Cerebellar nuclear complex (tissue), 1 donor: ENCODE data around the gene MAPK1IP1L.
A peak's percentile ranks its signal among the peaks of the same experiment; 100 is the strongest.

ENCODE experiments used
- DNase-seq, 2 experiments: peaks; one replicate each; lab custom pipeline; 2025; lab: John Stamatoyannopoulos, UW

MAPK1IP1L gene

DNA sequence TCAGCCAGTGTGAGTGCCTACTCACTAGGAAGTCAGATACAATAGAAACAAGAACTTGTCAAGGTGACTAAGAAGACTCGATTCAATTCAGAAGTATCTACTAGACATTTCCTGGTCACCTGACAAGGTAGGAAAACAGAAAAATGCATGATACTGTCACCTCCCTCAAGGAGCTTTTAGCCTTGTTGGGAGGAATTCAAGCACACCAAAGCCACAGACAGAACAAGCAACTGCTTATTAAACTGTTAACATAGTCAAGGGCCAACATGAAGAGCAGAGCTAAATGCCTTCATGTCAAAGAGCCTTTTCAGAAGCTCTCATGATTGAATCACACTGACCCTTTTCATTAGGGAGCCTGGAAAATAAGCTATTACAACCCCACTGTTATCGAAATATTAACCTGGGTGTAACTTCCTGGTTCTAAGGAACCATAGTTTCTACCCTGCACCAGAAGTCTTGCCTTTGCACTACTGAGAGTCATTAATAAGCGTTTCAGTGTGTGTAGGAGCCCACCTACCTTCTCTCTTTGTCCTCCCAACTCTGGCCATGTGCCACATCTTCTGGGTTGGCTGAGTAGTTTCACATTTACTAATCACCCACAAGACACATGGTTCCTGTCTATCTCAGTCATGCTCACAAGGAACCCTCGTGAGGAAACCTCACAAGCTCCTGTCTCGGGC is 46.6 kb downstream of the MAPK1IP1L start:
- no peak for DNase-seq

DNA sequence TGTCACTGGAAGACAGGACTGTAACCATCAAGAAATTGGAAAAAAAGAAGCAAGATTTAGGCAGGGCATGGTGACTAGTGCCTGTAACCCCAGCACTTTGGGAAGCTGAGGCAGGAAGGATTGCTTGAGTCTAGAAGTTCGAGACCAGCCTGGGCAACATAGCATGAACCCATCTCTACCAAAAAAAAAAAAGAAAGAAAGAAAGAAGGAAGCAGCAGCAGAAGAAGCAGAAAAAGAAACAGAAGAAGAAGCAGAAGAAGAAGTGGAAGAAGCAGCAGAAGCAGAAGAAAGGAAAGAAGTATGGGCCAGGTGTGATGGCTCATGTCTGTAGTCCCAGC is 47.1 kb downstream of the MAPK1IP1L start:
- no peak for DNase-seq

DNA sequence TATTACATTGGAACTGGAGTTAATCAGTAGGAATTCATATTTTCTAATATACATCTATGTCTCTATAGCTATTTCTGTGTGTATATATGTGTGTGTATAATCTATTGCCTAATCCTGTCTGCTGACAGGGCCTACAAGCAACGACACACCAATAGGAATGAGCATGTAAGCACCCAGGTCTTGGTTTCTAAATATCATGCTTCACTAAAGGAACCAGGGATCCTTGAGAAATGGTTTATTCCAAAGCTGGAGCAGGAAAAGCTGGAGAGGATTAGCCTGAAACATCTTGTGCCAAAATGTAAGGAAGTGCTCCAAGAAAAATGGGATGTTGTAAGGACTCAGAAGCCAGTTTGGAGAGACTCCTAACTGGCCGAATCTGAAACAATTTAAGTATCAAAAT is 48.3 kb downstream of the MAPK1IP1L start:
- DNase-seq, result no peak

DNA sequence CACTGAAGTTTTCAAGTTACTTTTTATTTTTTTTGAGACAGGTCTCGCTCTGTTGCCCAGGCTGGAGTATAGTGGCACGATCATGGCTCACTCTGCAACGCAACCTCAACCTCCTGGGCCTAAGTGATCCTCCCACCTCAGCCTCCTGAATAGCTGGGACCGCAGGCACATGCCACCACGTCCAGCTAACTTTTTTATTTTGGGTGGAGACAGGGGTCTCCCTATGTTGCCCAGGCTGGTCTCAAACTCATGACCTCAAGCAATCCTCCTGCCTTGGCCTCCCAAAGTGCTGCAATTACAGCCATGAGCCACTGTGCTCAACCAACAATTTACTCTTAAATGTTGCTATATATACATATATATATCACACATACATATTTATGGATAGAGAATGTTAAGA is 50.3 kb downstream of the MAPK1IP1L start:
- DNase-seq, result no peak

DNA sequence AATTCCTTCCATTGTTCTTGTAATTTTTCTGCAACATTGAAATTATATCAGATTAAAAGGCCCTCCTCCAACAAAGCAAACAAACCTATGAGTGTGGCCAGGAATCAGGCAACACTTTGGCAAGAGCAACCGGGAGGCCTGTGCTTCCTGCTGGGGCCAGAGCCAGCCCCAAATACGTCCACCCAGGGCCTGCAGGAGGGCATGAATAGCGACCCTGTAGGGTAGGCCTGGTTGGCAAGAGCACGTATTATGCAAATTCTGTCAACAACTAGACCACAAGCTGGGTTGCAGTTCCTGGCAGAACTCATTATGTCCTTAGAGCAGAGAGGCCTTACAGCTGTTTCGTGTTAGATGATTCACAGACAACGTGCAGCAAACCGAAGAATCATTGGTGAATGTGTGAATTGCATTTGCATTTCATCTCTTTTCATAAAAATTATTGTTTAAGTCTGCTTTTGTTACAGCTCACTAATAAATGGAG is 50.7 kb downstream of the MAPK1IP1L start:
- peak in 1 of 2 experiments; percentile 42 for DNase-seq

DNA sequence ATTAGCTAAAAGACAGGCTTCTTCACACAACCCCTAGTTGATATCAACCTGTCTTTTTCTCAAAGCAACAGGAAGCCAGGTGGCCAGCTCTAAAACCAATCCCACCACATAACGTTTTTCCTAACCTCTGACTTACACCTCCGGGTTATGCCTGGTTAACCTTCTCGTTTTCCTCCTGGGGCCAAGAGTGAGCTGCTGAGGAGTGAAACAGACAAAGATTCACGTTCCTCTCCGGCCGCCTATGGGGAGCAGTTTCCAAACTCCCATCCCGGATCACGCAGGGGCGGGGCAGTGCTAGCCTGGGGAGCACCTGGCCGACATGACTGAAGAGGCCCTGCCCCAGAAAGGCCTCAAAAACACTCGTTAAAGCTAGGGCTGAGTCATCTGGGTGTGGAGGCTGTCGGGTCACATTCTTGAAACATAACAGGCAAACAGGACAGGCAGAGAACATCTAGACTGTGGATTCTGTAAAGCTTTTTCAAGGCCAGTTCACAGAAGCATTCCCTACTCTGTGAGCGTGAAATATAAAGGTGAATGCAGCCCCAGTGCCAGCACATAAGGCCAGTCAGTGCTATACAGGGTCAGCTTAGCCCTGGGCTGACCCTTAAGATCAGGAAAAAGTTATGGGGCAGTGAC is 51.7 kb downstream of the MAPK1IP1L start:
- DNase-seq, result no peak

DNA sequence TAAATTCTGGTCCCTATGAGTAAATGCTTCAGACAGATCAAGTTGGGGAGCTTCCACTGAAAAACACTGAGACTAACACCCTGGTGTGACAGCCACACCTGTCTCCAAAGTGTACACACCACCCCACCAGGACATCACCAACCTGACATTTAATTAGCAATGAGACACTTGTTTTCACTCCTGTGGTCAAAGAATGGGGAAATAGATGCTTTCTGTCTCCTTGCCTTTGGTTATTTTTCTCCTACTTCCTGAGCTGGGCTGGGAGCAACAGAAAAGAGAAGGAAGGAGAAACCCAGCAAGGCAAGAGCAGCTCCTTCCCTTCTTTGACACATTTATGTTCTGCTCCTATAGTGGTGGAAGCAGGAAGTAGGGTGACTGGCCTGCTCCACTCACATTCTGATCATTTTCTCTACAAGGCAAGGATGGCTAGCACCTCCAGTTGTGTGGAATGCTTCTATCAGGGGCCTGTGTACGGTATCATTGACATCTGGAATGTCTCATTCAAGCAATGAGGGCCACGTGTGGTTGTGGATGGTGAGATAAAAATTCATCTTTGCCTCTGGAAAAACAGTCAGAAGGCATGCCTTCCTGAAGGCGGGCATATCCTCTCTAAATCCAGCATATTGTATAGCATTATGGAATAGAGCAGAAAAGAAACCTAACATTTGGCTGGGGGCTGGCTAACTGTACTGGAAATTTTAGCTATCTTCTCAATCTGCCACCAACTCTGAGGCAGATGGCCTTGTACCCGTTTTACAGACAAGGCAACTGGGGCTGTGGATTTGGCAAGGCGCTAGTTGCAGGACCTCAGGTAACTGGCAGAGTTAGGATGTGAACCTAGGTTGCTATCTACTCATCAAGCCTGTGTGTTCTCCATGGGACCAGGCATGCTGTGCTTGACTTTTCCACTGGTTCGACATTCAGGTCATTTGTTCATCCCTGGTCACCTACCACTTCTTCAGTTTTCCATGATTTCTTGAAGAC is 52.8 kb downstream of the MAPK1IP1L start:
- no peak for DNase-seq

DNA sequence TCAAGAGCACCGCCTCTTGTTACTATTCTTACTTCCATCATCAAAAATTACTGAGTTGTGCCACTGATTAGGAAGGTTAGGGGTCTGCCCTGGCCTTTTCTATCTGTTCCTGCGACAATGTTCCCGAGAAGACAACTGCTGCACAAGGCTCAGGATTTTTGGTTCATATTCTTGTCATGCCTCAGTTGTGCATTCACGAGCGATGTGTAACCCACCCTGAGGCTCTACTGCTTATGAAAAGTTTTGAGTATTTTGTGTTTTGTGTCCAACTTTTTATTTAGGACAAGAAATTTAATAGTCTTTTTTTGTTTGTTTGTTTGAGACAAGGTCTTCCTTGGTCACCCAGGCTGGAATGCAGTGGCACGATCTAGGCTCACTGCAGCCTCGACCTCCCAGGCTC is 54.5 kb downstream of the MAPK1IP1L start:
- no peak for DNase-seq

DNA sequence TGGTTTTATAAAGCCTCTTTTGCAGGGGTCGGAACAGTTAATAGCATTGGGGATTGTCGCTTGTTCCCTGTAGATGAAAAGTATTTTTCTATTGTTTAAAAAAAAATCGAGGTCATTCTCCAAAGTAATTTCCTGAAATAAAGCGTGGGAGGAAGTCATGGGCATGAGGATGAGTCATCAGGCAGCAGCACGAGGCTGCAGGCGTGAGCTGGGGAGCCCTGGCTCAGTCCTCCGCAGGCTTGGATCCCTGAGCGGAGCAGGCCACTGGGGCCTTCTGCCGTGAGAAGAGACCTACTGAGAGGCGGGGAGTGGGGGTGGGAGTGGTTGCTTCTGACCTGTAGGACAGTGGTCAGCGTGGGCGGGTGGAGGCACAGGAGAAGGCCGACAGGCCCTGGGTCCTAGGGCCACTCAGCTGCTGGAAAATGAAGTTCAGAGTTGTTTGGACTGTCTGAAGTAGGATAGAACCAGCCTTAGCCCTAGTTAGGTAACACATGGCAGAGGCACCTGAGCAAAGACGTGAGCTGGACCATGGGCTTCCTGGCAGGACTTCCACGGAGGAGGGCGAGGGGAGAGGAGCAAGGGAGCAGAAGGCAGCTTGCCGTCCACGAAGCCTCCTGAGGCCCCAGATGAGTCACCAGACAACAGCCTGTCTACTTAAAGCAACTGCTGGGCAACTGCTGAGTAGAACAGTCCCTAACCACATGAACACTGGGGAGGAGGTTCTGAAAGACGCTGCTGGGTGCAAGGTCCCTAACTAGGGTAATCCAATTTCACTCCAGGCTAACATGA is 56.5 kb downstream of the MAPK1IP1L start:
- DNase-seq, result no peak

DNA sequence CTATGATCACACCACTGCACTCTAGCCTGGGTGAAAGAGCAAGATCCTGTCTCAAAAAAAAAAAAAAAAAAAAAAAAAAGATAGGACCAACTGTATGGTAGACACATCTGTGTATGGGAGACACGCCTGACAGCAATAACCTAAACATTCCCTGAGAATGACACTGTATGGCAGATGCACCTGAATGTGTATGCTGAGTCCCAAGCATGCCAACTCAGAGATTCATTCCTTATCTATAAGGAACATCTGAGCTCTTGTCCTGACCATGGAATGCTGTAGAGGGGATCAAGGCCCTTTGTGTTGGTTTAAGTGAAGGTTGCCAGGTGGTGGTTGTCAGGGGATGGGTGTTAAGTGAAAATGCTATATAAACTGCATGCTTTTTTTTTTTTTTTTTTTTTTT is 58.4 kb downstream of the MAPK1IP1L start:
- no peak for DNase-seq

DNA sequence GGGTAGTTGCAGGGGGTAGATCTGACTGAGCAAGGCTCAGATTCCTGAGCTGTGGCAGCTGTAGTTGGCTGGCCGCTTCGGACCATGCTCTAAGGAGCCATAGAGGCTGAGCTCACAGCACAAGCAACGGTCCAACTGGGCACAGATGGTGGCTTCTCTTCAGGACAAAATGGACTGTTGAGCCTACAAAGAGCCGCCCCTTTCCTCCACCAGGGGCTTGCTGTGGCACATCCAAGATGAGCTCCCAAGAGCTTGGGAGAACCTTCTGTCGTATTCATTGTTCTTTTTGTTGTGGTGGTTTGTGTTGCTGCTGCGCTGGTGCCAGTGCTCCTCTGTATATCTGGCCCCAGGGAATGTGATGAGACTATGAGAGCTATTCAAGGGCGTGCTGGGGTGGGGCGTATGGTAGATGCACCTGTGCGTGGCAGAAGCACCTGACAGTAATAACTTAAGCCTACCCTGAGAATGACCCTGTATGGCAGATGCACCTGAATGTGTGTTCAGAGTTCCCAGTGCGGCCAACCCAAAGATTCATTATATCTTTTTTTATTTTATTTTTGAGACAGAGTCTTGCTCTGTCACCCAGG is 59.8 kb downstream of the MAPK1IP1L start:
- DNase-seq, result no peak

DNA sequence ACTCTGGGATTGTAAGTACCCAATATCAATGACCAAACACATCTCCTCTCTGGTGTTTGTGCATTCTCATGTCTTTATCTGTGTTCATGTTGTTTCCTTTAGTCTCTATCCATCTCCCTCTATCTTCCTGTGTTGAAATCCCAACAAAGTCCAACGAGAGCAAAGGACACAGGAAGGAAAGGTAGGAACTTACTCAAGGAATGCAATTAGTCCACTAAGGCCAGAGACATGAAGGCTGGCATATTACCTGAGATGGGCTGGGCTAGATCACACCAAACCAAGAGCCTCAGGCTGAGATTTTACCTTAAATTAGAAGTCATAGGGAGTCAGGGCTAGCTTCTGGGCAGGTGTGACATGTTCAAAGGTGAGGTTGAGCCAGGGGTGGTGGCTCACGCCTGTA is 63.3 kb downstream of the MAPK1IP1L start:
- DNase-seq, result no peak

DNA sequence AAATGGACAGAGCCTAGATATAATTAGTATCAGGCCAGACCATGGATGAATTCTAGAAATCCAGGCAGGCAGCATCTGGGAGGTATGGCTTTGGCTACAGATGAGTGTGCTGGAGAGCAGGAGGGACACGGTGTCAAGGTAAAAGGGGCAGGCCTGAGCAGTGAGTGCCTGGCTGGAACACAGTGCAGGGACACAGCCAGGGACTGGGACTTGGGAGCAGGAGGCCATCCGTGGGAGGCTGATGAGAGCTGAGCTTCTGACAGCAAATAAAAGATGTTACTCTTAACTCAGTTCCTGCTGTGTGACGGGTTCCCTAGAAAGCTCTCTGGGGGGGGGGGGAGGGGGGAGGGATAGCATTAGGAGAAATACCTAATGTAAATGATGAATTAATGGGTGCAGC is 64.0 kb downstream of the MAPK1IP1L start:
- no peak for DNase-seq

DNA sequence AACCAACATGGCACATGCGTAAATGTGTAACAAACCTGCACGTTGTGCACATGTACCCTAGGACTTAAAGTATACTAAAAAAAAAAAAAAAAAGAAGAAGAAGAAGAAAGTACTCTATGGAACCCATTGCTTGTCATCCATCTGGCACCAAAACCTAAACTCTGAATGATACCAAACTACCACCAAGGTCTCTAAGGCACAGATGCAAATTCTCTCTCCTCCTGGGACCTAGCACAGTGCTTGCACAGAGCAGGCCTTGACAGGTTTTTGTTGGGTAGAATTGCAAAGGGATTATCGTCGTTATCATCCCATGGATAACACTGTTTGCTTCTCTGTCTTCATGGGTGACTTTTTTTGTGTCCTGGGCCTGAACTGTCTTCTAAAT is 64.4 kb downstream of the MAPK1IP1L start:
- no peak for DNase-seq

DNA sequence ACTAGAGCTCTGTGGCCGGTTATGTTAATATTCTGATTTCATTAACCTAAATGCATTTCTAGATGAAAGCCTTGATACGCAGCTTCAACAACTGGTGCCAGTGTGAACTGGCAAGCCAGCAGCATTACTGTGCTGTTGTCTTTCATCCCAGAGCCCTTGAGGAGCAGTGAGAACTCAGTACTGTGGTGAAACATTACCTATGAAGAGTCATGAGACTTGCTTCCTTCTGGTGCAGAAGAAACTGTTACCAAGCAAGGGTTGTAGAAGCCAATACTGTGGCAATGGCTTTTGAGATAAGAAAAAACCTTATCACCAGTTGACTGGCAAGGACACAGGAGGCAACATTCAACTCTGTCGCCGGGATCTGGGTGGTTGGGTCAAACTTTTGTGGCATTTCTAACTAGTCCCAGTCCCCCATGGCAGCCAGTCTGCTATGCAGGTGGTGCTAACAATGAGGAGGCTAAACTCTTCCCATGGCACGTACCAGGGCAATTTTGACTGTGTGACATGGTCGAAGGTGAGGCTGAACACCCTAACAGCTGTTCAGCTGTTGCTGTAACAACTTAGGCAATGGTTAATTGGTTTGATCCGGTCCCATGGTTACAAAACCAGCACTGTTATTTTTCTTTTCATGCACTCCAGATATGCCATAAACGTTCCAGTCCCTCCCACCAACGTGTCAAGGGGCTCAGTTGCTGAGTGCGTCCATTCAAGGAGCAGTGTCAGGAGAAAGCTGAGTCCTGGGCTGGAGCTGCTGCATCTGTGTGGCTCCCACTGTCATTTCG is 65.0 kb downstream of the MAPK1IP1L start:
- no peak for DNase-seq

DNA sequence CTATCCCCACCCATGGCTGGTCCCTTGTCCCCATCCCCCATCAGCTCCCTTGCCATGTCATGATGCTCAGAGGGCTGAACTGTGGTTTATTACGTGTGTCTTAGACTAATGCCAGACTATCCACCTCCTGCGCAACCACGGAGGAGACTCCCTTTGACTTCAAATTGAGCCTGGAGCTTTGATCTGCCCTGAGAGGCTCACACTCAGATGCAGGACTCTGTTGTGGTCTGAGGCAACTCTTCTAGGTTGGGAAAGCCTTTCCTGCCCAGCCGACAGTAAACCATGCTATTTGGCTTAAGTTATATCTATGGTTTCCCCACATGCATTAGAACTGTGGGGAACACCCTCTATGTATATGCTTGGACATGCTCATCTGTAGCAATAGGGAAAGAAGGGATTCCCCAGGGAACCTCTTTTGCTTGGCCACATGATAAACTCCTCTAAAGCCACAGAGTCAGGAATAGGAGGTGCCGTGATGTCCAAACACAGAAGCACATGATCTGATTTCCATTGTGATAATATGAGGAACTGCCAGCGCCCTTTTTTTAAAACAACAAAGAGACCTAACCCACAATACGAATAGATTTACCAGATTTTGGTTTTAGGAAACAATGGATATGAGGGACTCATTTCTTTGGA is 66.5 kb downstream of the MAPK1IP1L start:
- no peak for DNase-seq

DNA sequence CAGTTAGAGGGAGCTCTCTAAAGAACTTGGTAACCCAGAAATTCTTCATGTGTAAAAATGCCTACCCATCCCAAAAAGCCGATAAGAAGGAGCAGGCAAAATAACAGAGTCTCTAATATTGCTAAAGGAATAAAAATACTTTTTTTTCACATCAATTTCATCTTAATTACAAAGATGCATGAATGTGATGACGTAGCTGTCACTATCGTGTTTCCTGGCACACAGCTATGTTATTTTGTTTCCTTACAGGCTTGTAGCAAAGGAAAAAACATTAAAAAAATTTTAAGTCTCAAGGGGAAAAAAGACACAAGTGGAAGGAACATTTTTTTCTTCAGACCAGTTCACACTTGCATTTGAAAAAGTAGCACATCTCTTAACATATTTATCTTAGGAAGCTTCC is 67.3 kb downstream of the MAPK1IP1L start:
- DNase-seq, result no peak
